MM.1S (cell line): ENCODE data around the gene HYCC1.

Experiments
- EZH2 ChIP-seq: fragments of 300-600 bp; sonication (generic); optimal IDR thresholded peaks from 2 replicates; pipeline ENCODE3; 2017; ENCODE audit warnings: low read depth, mild to moderate bottlenecking, antibody characterized with exemption, low read length, mixed read lengths
- EZH2phosphoT487 ChIP-seq: fragments of 300-600 bp; sonication (generic); IDR thresholded peaks from 2 replicates; pipeline ENCODE4 v1.6.1; 2018; ENCODE audit warnings: antibody characterized with exemption, low read length
- TF ChIP-seq, protein P1 (sequence below): fragments of 300-600 bp; sonication (generic); IDR thresholded peaks from 2 replicates; pipeline ENCODE4 v1.5.1; 2016; ENCODE audit warnings: antibody characterized with exemption, low read length, mixed read lengths

DNA sequence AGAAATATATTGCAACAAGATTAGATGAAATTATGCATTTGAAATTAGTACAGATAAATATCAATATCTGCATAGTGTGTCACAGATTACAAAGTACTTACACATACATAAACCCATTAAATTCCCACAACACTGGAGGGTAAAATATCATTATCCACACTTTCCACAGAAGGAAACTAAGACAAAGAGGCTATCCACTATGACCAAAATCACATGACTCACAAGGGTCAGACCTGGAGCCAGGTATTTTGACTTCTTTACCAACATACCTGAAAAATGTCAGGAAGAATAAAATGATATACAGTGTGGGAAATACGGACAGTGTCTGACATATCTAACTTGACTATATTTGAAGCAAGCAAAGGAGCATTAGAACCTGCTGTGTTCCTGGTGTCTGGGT is 34.1 kb downstream of the HYCC1 start:
- TF ChIP-seq, protein P1, sequence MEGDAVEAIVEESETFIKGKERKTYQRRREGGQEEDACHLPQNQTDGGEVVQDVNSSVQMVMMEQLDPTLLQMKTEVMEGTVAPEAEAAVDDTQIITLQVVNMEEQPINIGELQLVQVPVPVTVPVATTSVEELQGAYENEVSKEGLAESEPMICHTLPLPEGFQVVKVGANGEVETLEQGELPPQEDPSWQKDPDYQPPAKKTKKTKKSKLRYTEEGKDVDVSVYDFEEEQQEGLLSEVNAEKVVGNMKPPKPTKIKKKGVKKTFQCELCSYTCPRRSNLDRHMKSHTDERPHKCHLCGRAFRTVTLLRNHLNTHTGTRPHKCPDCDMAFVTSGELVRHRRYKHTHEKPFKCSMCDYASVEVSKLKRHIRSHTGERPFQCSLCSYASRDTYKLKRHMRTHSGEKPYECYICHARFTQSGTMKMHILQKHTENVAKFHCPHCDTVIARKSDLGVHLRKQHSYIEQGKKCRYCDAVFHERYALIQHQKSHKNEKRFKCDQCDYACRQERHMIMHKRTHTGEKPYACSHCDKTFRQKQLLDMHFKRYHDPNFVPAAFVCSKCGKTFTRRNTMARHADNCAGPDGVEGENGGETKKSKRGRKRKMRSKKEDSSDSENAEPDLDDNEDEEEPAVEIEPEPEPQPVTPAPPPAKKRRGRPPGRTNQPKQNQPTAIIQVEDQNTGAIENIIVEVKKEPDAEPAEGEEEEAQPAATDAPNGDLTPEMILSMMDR, result no peak
- no peak for TF ChIP-seq EZH2phosphoT487
- TF ChIP-seq EZH2, result no peak
